HL-60 (cell line): ENCODE results near the gene OR1S2.
"Not testable (repeated sequence)": the region's sequence is repeated elsewhere in the genome, so short reads cannot be mapped to it uniquely, and the experiment has no call there.

Source experiments
- POLR2AphosphoS5 ChIP-seq: IDR thresholded peaks from 2 replicates; pipeline ENCODE4 v1.6.1; 2012; ENCODE audit warnings: low read depth
- SPI1 ChIP-seq: IDR thresholded peaks from 2 replicates; pipeline ENCODE4 v1.6.1; 2012; ENCODE audit warnings: low read depth, mild to moderate bottlenecking, borderline replicate concordance
- TF ChIP-seq, protein P1 (sequence below): IDR thresholded peaks from one replicate; pipeline ENCODE4 v1.5.1; 2011; ENCODE audit warnings: low read length, control low read depth, inconsistent platforms; ENCODE audit not compliant: insufficient read depth
- TF ChIP-seq, protein P2 (sequence below): IDR thresholded peaks from 2 replicates; pipeline ENCODE4 v1.6.1; 2012; ENCODE audit warnings: low read depth; ENCODE audit not compliant: insufficient replicate concordance

DNA sequence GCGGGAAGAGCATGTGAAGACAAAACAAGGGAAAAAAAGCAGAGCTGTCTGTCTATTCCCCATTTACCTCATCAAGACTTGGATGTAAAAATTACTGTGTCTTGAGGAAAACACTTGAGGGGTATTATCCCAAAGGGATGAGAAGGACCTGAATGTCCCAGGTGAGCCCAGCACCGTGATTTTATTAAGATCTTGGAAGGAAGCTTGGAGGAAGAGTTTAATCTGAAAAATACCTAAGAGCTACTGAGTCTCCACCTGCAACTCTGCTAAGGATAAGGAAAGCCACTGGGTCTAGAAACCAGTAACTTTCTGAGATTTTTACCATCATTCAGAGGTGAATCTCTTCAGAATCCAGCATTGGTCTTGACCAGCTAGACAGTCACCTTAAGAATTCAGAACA is 8.5 kb upstream of the OR1S2 start, which contains the start of gene OR1S1:
- TF ChIP-seq, protein P1, sequence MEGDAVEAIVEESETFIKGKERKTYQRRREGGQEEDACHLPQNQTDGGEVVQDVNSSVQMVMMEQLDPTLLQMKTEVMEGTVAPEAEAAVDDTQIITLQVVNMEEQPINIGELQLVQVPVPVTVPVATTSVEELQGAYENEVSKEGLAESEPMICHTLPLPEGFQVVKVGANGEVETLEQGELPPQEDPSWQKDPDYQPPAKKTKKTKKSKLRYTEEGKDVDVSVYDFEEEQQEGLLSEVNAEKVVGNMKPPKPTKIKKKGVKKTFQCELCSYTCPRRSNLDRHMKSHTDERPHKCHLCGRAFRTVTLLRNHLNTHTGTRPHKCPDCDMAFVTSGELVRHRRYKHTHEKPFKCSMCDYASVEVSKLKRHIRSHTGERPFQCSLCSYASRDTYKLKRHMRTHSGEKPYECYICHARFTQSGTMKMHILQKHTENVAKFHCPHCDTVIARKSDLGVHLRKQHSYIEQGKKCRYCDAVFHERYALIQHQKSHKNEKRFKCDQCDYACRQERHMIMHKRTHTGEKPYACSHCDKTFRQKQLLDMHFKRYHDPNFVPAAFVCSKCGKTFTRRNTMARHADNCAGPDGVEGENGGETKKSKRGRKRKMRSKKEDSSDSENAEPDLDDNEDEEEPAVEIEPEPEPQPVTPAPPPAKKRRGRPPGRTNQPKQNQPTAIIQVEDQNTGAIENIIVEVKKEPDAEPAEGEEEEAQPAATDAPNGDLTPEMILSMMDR, result not testable (repeated sequence)
- TF ChIP-seq, protein P2, sequence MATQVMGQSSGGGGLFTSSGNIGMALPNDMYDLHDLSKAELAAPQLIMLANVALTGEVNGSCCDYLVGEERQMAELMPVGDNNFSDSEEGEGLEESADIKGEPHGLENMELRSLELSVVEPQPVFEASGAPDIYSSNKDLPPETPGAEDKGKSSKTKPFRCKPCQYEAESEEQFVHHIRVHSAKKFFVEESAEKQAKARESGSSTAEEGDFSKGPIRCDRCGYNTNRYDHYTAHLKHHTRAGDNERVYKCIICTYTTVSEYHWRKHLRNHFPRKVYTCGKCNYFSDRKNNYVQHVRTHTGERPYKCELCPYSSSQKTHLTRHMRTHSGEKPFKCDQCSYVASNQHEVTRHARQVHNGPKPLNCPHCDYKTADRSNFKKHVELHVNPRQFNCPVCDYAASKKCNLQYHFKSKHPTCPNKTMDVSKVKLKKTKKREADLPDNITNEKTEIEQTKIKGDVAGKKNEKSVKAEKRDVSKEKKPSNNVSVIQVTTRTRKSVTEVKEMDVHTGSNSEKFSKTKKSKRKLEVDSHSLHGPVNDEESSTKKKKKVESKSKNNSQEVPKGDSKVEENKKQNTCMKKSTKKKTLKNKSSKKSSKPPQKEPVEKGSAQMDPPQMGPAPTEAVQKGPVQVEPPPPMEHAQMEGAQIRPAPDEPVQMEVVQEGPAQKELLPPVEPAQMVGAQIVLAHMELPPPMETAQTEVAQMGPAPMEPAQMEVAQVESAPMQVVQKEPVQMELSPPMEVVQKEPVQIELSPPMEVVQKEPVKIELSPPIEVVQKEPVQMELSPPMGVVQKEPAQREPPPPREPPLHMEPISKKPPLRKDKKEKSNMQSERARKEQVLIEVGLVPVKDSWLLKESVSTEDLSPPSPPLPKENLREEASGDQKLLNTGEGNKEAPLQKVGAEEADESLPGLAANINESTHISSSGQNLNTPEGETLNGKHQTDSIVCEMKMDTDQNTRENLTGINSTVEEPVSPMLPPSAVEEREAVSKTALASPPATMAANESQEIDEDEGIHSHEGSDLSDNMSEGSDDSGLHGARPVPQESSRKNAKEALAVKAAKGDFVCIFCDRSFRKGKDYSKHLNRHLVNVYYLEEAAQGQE, result not testable (repeated sequence)
- TF ChIP-seq POLR2AphosphoS5, SPI1: not testable (repeated sequence)
